GM12873 (cell line): ENCODE results near the gene KREMEN1.
A peak's percentile ranks its signal among the peaks of the same experiment; 100 is the strongest.

Source experiments
- TF ChIP-seq, protein P1 (sequence below): IDR thresholded peaks from 2 replicates; pipeline ENCODE4 v1.5.1; 2012; ENCODE audit warnings: low read depth, mild to moderate bottlenecking, moderate library complexity, low read length, control low read depth; ENCODE audit not compliant: insufficient read depth; ENCODE audit errors: missing control alignments

The KREMEN1 gene

DNA sequence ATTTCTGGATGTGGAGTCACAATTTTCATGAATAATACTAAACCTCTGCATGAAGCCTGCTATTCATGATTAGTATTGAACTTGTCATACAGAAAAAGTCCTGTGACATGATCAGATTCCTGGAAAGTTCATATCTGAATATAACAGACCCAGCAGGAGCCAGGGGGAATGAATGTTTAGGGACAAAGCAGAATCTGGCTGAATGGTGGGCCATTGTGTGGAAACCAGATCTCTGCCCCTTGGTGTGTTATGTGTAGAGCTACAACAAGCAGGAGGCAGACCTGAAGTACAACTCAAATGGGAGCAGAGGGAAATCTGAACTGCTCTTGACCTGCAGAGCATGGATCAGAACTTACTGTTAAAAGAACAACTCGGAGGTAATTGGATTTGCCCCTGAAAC, 30.3 kb downstream of the KREMEN1 start:
- TF ChIP-seq, protein P1, sequence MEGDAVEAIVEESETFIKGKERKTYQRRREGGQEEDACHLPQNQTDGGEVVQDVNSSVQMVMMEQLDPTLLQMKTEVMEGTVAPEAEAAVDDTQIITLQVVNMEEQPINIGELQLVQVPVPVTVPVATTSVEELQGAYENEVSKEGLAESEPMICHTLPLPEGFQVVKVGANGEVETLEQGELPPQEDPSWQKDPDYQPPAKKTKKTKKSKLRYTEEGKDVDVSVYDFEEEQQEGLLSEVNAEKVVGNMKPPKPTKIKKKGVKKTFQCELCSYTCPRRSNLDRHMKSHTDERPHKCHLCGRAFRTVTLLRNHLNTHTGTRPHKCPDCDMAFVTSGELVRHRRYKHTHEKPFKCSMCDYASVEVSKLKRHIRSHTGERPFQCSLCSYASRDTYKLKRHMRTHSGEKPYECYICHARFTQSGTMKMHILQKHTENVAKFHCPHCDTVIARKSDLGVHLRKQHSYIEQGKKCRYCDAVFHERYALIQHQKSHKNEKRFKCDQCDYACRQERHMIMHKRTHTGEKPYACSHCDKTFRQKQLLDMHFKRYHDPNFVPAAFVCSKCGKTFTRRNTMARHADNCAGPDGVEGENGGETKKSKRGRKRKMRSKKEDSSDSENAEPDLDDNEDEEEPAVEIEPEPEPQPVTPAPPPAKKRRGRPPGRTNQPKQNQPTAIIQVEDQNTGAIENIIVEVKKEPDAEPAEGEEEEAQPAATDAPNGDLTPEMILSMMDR = no peak

DNA sequence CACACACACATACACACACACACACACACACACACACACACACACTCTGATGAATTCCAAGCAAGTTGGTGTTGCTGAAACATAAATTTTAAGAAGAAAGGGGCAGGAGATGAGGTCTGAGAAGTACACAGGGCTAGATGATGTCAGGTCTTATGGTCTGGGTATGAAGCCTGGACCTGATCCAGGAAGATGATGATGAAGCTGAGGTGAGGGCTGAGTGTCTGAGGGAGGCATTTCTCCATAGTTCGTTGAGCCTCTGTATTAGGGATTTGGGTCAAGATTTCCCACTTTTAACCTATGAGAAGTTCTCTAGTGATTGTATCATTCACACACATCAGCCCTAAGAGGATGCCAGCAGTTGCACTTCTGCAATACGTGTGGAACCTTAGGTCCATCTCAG, 32.6 kb downstream of the KREMEN1 start:
- TF ChIP-seq, protein P1 = no peak

DNA sequence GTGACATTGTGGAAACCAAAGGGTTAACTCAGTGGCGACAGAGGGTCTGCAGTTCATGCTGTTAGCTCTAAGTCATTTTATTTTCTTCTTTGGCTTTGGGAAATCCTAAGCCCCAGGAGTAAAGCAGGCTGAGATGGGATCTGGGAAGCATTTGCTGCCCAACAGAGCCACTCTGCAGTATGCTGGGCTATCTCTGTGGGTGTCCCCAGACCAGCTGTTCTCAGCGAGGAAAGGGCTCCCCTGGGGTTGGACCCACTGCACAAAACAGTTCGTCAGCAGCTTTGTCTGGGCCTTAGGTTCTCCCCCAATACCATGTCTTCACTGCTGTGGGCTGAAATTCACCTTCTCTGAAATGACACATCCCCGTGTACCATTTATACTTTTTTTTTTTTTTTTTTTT, 34.0 kb downstream of the KREMEN1 start:
- TF ChIP-seq, protein P1 = no peak

DNA sequence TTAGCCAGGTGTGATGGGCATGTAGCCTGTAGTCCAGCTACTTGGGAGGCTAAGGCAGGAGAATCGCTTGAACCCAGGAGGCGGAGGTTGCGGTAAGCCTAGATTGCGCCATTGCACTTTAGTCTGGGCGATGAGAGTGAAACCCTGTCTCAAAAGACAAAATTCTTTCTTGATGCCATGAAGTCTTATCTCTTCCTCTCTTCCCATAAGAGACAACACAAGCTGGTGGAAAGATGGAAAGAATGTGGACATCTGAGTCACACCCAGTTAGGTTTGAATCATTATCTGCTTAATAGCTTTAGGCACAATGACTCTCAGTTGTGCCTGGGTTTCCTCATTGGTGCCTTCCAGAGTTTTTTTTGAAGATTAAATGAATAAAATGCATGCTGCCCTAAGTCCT, 35.3 kb downstream of the KREMEN1 start:
- TF ChIP-seq, protein P1 = no peak

DNA sequence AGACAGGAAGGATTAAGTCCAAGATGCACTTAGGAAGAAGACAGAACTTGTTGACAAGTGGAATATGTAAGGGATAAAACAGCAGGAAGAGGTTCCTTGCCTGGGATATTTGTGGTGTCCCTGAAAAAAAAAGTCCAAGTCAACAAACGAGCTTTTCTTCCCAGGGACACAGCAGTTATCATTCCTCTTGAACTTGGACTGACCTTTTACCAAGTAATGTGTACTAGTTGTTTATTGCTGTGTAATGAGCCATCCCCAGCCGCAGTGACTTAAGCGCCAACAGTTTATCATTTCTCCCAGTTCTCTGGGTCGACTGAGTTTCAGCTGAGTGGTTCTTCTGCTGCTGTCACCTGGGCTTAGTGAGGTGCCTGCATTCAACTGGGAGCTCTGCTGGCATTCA, 37.0 kb downstream of the KREMEN1 start:
- TF ChIP-seq, protein P1 = no peak

DNA sequence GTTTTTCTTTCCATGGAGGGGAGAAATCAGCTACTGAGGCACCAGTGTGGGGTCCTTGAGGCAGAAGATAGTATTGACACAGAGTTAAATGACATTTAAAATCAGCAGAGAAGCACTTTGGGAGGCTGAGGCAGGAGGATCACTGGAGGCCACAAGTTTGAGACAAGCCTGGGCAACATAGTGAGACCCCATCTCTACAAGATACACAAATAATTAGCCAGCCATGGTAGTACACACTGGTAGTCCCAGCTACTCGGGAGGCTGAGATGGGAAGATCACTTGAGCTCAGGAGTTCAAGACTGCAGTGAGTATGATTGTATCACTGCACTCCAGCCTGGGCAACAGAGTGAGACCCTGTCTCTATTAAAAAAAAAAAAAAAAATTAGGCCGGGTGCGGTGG, 38.1 kb downstream of the KREMEN1 start:
- TF ChIP-seq, protein P1 = no peak

DNA sequence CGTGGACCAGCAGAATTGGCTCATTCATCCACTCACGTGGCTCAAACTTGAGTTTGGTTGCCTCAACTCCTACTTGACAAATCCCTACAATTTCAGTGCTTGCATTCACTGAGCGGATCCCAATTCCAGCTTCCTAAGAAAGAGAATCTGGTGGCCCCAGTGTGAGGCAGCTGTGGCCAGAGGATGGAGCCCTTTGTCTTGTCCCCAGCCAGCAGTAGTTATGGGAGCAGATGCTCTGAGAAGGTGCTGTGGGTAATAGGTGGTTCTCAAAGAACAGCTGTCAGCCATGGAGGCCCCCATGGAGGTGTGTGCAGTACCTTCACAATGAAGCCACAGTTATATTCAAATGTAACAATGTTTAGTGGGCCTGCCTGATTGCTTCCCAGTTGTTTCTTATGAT, 39.3 kb downstream of the KREMEN1 start:
- TF ChIP-seq, protein P1 = peak; percentile 12
